Naive thymus-derived CD4-positive, alpha-beta T cell (primary cell): ENCODE measurements around the gene CABS1. TPM values are rescaled to one million over a fixed set of nuclear protein-coding genes. Genes with fewer than 3 reads are reported as not detected.

Experiments used
- ATAC-seq: fragments of 150-1000 bp; cut with Tn5 transposase; 2 replicates; pipeline ENCODE4 v1.10.0; 2021; ENCODE audit warnings: mild to moderate bottlenecking, moderate library complexity
- CTCF ChIA-PET: fragments of 350-600 bp; sonication (Branson Sonifier 250); formaldehyde crosslinking; loops from one replicate; lab custom pipeline; 2021; ENCODE audit warnings: antibody characterized with exemption; lab: Charles Lee
- POLR2A ChIA-PET: fragments of 350-600 bp; sonication (Branson Sonifier 250); formaldehyde crosslinking; loops from one replicate; lab custom pipeline; 2021; ENCODE audit warnings: antibody characterized with exemption, inconsistent platforms; lab: Charles Lee
- DNase-seq, 9 donors: peaks; one replicate each; pipeline versions ENCODE4 v3.0.0 to v3.0.0-alpha.2; 2020 to 2022; ENCODE audit warnings: mixed read lengths in 1 of 9
- H3K27ac ChIP-seq: one replicate; pipeline ENCODE4 v1.7.0; 2013; ENCODE audit warnings: mild to moderate bottlenecking, low read depth, low read length, moderate library complexity
- H3K27me3 ChIP-seq, 2 donors: one replicate each; pipeline ENCODE4 v1.7.0; 2013; ENCODE audit warnings: low read length in 2 of 2, mild to moderate bottlenecking in 2 of 2, moderate library complexity in 2 of 2; ENCODE audit not compliant: control insufficient read depth in 2 of 2, insufficient read depth in 2 of 2
- H3K36me3 ChIP-seq, 3 experiments: 1 replicate in 2 of 3; 2 replicates in 1 of 3; pipeline ENCODE4 v1.7.0; 2013; ENCODE audit warnings: low read length in 3 of 3, mild to moderate bottlenecking in 3 of 3, moderate library complexity in 1 of 3; ENCODE audit not compliant: insufficient read depth in 3 of 3, control insufficient read depth in 2 of 3
- H3K4me1 ChIP-seq, 2 donors: one replicate each; pipeline ENCODE4 v1.7.0; 2013; ENCODE audit warnings: low read length in 2 of 2, mild to moderate bottlenecking in 2 of 2, moderate library complexity in 1 of 2; ENCODE audit not compliant: control insufficient read depth in 2 of 2, insufficient read depth in 2 of 2
- H3K4me3 ChIP-seq: 2 replicates; pipeline ENCODE4 v1.7.0; 2013; ENCODE audit warnings: mild to moderate bottlenecking, low read length
- H3K9me3 ChIP-seq, 3 experiments: 1 replicate in 2 of 3; 2 replicates in 1 of 3; pipeline ENCODE4 v1.7.0; 2013; ENCODE audit warnings: low read length in 3 of 3; ENCODE audit not compliant: control insufficient read depth in 2 of 3
- H3K27ac Mint-ChIP-seq, 9 donors: one replicate each; pipeline ENCODE4 v1.8.0; 2020 to 2022; ENCODE audit warnings: mixed read lengths in 9 of 9, mild to moderate bottlenecking in 8 of 9, moderate library complexity in 5 of 9, inconsistent platforms in 2 of 9
- H3K27me3 Mint-ChIP-seq, 5 donors: one replicate each; pipeline ENCODE4 v1.8.0; 2021 to 2022; ENCODE audit warnings: mixed read lengths in 5 of 5, mild to moderate bottlenecking in 1 of 5
- H3K36me3 Mint-ChIP-seq, 5 donors: one replicate each; pipeline ENCODE4 v1.8.0; 2020 to 2022; ENCODE audit warnings: mixed read lengths in 5 of 5, mild to moderate bottlenecking in 3 of 5, inconsistent platforms in 1 of 5
- H3K4me1 Mint-ChIP-seq, 7 donors: one replicate each; pipeline ENCODE4 v1.8.0; 2020 to 2022; ENCODE audit warnings: mixed read lengths in 7 of 7, mild to moderate bottlenecking in 3 of 7, inconsistent platforms in 1 of 7
- H3K4me3 Mint-ChIP-seq, 10 donors: one replicate each; pipeline ENCODE4 v1.8.0; 2020 to 2022; ENCODE audit warnings: mild to moderate bottlenecking in 10 of 10, mixed read lengths in 10 of 10, moderate library complexity in 6 of 10, inconsistent platforms in 2 of 10
- H3K9me3 Mint-ChIP-seq, 11 donors: one replicate each; pipeline ENCODE4 v1.8.0; 2020 to 2022; ENCODE audit warnings: mixed read lengths in 11 of 11, mild to moderate bottlenecking in 4 of 11, inconsistent platforms in 1 of 11, moderate library complexity in 1 of 11
- intact Hi-C, 2 donors: fragments of 100-400 bp; cut with micrococcal nuclease; formaldehyde crosslinking; loops; one replicate each; pipeline ENCODE4 v1.15.1; 2023
- polyA plus RNA-seq, 2 donors: library from polyadenylated mRNA; unstranded; fragments of 300-500 nt; fragmentation: Illumina TruSeq; gene quantifications; one replicate each; pipeline ENCODE4 v1.2.3, GENCODE V29; 2021
- total RNA-seq, 6 experiments: library from RNA in 5 of 6; stranded (reverse) in 5 of 6; gene quantifications; 1 replicate in 5 of 6; 2 replicates in 1 of 6; pipeline ENCODE4 v1.2.3 and lab custom pipeline; 2021 to 2026

The CABS1 gene
- total and polyA plus RNA-seq, 7 experiments from 2014 or later: not detected

DNA sequence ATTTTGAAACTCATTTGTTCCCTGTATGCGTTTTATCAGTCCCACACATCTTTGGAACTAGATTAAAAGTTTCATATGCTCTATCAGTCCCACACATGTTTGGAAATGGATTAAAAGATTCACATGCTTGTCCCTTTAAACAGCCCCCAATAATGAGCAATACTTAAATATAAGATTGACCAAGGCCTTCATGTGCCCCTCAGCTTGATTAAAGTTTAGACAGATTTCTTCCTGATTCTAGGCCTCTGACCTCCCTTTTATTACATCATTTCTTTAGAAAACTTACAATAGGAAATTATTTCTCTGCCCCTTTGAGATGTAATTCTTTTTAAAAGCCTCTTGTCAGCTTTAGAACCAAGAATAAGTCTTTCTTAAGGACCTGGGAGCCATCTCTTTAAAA, 31.7 kb upstream of the CABS1 start:
- intact Hi-C loops: no loop called here
- H3K4me3 Mint-ChIP-seq: no peak overlapping the region
- H3K27me3 Mint-ChIP-seq: no peaks in the 10 kb centered on the region
- Histone ChIP-seq H3K4me1 (no peaks in the 10 kb centered on the region), H3K27me3 (no peaks in the 10 kb centered on the region), H3K9me3 (no peaks in the 10 kb centered on the region), H3K4me3 (no peak overlapping the region), H3K36me3 (no peaks in the 10 kb centered on the region), H3K27ac (no peak overlapping the region)
- POLR2A ChIA-PET: no interaction called here
- no peak for ATAC-seq
- H3K27ac Mint-ChIP-seq: no peak overlapping the region
- no peak for DNase-seq
- H3K4me1 Mint-ChIP-seq: no peaks in the 10 kb centered on the region
- CTCF ChIA-PET: no interaction called here
- no peaks in the 10 kb centered on the region for H3K36me3 Mint-ChIP-seq
- peaks cover 0 to 11% (median 5%) of the 10 kb centered on the region in 11 donors for H3K9me3 Mint-ChIP-seq

GRCh38 chr4:70305601-70306000, 29.2 kb upstream of the CABS1 start:
- peaks cover 0 to 11% (median 4%) of the 10 kb centered on the region in 11 donors for H3K9me3 Mint-ChIP-seq
- Histone ChIP-seq H3K27me3 (no peaks in the 10 kb centered on the region), H3K4me1 (no peaks in the 10 kb centered on the region), H3K27ac (no peak overlapping the region), H3K9me3 (no peaks in the 10 kb centered on the region), H3K4me3 (no peak overlapping the region), H3K36me3 (no peaks in the 10 kb centered on the region)
- POLR2A ChIA-PET: no interaction called here
- no peak overlapping the region for H3K4me3 Mint-ChIP-seq
- CTCF ChIA-PET: no interaction called here
- intact Hi-C loops: no loop called here
- no peak for ATAC-seq
- no peak for DNase-seq
- H3K4me1 Mint-ChIP-seq: no peaks in the 10 kb centered on the region
- no peak overlapping the region for H3K27ac Mint-ChIP-seq
- H3K27me3 Mint-ChIP-seq: no peaks in the 10 kb centered on the region
- H3K36me3 Mint-ChIP-seq: no peaks in the 10 kb centered on the region

- Histone ChIP-seq H3K4me1 (no peaks in the 10 kb centered on the region), H3K27ac (no peak overlapping the region), H3K4me3 (no peak overlapping the region), H3K27me3 (no peaks in the 10 kb centered on the region), H3K9me3 (no peaks in the 10 kb centered on the region), H3K36me3 (no peaks in the 10 kb centered on the region)
- intact Hi-C loops: no loop called here
- ATAC-seq (no peak), DNase-seq (no peak)
- ChIA-PET POLR2A (no interaction called here), CTCF (no interaction called here)
- H3K4me1 Mint-ChIP-seq: no peaks in the 10 kb centered on the region
- no peak overlapping the region for H3K4me3 Mint-ChIP-seq
- no peaks in the 10 kb centered on the region for H3K36me3 Mint-ChIP-seq
- H3K9me3 Mint-ChIP-seq: peaks cover 0 to 11% (median 4%) of the 10 kb centered on the region in 11 donors
- H3K27ac Mint-ChIP-seq: no peak overlapping the region
- no peaks in the 10 kb centered on the region for H3K27me3 Mint-ChIP-seq
Measured at GRCh38 chr4:70306076-70306475, 28.7 kb upstream of the CABS1 start.

- Mint-ChIP-seq H3K4me1 (no peaks in the 10 kb centered on the region), H3K36me3 (no peaks in the 10 kb centered on the region), H3K9me3 (peaks cover 0 to 7% (median 0%) of the 10 kb centered on the region in 11 donors), H3K27ac (no peak overlapping the region), H3K27me3 (no peaks in the 10 kb centered on the region), H3K4me3 (no peak overlapping the region)
- H3K9me3 ChIP-seq: no peaks in the 10 kb centered on the region
- no peak for ATAC-seq
- H3K4me3 ChIP-seq: no peak overlapping the region
- POLR2A ChIA-PET: no interaction called here
- intact Hi-C loops: no loop called here
- no peak for DNase-seq
- H3K36me3 ChIP-seq: no peaks in the 10 kb centered on the region
- no peaks in the 10 kb centered on the region for H3K4me1 ChIP-seq
- no peaks in the 10 kb centered on the region for H3K27me3 ChIP-seq
- CTCF ChIA-PET: no interaction called here
- H3K27ac ChIP-seq: no peak overlapping the region
Measured at GRCh38 chr4:70313736-70314135, 21.0 kb upstream of the CABS1 start.

DNA sequence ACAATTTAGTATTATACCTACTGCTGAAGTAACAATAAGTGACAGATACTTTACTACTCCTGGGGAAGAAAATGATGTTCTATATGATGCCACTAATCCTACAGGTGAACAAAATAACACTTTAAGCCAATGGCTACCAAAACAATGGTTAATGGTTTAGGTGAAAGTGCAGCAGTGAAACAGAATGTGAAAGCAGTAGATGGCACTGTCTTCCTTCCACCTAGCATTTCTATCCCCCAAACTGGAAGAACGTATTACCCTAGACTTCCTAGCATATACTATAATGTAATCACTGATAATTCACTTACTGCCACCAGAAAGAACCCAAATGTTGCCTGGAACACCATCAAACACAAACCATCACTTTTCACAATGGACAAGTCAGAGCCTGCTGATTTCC, 18.9 kb upstream of the CABS1 start:
- intact Hi-C loops: no loop called here
- H3K4me3 Mint-ChIP-seq: no peak overlapping the region
- H3K9me3 ChIP-seq: no peaks in the 10 kb centered on the region
- no peak overlapping the region for H3K27ac ChIP-seq
- DNase-seq: no peak
- ChIA-PET CTCF (no interaction called here), POLR2A (no interaction called here)
- peaks cover 0 to 11% (median 0%) of the 10 kb centered on the region in 11 donors for H3K9me3 Mint-ChIP-seq
- no peaks in the 10 kb centered on the region for H3K4me1 Mint-ChIP-seq
- no peak overlapping the region for H3K4me3 ChIP-seq
- no peak for ATAC-seq
- no peaks in the 10 kb centered on the region for H3K4me1 ChIP-seq
- H3K36me3 ChIP-seq: no peaks in the 10 kb centered on the region
- no peaks in the 10 kb centered on the region for H3K36me3 Mint-ChIP-seq
- no peaks in the 10 kb centered on the region for H3K27me3 Mint-ChIP-seq
- no peaks in the 10 kb centered on the region for H3K27me3 ChIP-seq
- H3K27ac Mint-ChIP-seq: no peak overlapping the region

GRCh38 chr4:70326052-70326451, 8.7 kb upstream of the CABS1 start:
- ChIA-PET CTCF (no interaction called here), POLR2A (no interaction called here)
- H3K36me3 ChIP-seq: no peaks in the 10 kb centered on the region
- H3K27me3 Mint-ChIP-seq: no peaks in the 10 kb centered on the region
- no peak overlapping the region for H3K4me3 Mint-ChIP-seq
- no peak for ATAC-seq
- no peak overlapping the region for H3K27ac Mint-ChIP-seq
- no peak overlapping the region for H3K27ac ChIP-seq
- H3K4me1 ChIP-seq: no peaks in the 10 kb centered on the region
- intact Hi-C loops: no loop called here
- peaks cover 0 to 4% (median 0%) of the 10 kb centered on the region in 11 donors for H3K9me3 Mint-ChIP-seq
- no peaks in the 10 kb centered on the region for H3K4me1 Mint-ChIP-seq
- H3K4me3 ChIP-seq: no peak overlapping the region
- H3K36me3 Mint-ChIP-seq: no peaks in the 10 kb centered on the region
- no peaks in the 10 kb centered on the region for H3K9me3 ChIP-seq
- no peaks in the 10 kb centered on the region for H3K27me3 ChIP-seq
- no peak for DNase-seq

GRCh38 chr4:70336043-70336442, 1.3 kb downstream of the CABS1 start:
- Mint-ChIP-seq H3K36me3 (no peaks in the 10 kb centered on the region), H3K4me3 (no peak overlapping the region), H3K27ac (no peak overlapping the region), H3K27me3 (no peaks in the 10 kb centered on the region), H3K9me3 (peaks cover 0 to 6% (median 0%) of the 10 kb centered on the region in 11 donors), H3K4me1 (no peaks in the 10 kb centered on the region)
- no peak for ATAC-seq
- no peak for DNase-seq
- H3K27ac ChIP-seq: no peak overlapping the region
- H3K4me3 ChIP-seq: no peak overlapping the region
- ChIA-PET POLR2A (no interaction called here), CTCF (no interaction called here)
- H3K9me3 ChIP-seq: no peaks in the 10 kb centered on the region
- no peaks in the 10 kb centered on the region for H3K36me3 ChIP-seq
- intact Hi-C loops: no loop called here
- no peaks in the 10 kb centered on the region for H3K27me3 ChIP-seq
- H3K4me1 ChIP-seq: no peaks in the 10 kb centered on the region
